ENCODE data around the gene IRF8. TPM values are rescaled to one million over a fixed set of nuclear protein-coding genes. Genes with fewer than 3 reads are reported as not detected.

The IRF8 gene
- total and polyA plus RNA-seq, 2 of the 13 experiments (the other 11 are each of a cell fraction or from before 2014, with no cell fraction given): not detected

GRCh38 chr16:85898521-85899442 is at the start of gene IRF8 (continued):
- TF ChIP-seq, protein P1, sequence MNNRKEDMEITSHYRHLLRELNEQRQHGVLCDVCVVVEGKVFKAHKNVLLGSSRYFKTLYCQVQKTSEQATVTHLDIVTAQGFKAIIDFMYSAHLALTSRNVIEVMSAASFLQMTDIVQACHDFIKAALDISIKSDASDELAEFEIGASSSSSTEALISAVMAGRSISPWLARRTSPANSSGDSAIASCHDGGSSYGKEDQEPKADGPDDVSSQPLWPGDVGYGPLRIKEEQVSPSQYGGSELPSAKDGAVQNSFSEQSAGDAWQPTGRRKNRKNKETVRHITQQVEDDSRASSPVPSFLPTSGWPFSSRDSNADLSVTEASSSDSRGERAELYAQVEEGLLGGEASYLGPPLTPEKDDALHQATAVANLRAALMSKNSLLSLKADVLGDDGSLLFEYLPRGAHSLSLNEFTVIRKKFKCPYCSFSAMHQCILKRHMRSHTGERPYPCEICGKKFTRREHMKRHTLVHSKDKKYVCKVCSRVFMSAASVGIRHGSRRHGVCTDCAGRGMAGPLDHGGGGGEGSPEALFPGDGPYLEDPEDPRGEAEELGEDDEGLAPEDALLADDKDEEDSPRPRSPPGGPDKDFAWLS (CRISPR knock-in tag; IDR thresholded peaks at IDR 0.05; ENCODE audit: borderline replicate concordance): no peak
- no peak for TF ChIP-seq ZNF207 (IDR thresholded peaks at IDR 0.05; ENCODE audit: borderline replicate concordance)
- TF ChIP-seq ZNF280D (CRISPR knock-in tag; IDR thresholded peaks at IDR 0.05): no peak
- no peak for TF ChIP-seq ZFP36L2 (CRISPR knock-in tag; IDR thresholded peaks at IDR 0.05)
- TF ChIP-seq THAP7 (CRISPR knock-in tag; IDR thresholded peaks at IDR 0.05): no peak
- no peak for TF ChIP-seq KLF16 (CRISPR knock-in tag; IDR thresholded peaks at IDR 0.05)
- TF ChIP-seq MZF1 (CRISPR knock-in tag; IDR thresholded peaks at IDR 0.05; ENCODE audit: borderline replicate concordance): no peak
- TF ChIP-seq ZNF510 (CRISPR knock-in tag; IDR thresholded peaks at IDR 0.05; ENCODE audit: low read depth): no peak
- no peak for TF ChIP-seq ZNF143 (CRISPR knock-in tag; IDR thresholded peaks at IDR 0.05)
- no peak for TF ChIP-seq SAP130 (CRISPR knock-in tag; IDR thresholded peaks at IDR 0.05; ENCODE audit: low read depth)
- TF ChIP-seq ZFYVE20 (CRISPR knock-in tag; IDR thresholded peaks at IDR 0.05; ENCODE audit: borderline replicate concordance, low read depth): no peak
- TF ChIP-seq FOXA1 (IDR thresholded peaks at IDR 0.05): no peak
- TF ChIP-seq FOXA1 (CRISPR knock-in tag; IDR thresholded peaks at IDR 0.05): no peak
- TF ChIP-seq ZNF850 (CRISPR knock-in tag; conservative IDR thresholded peaks at IDR 0.05): no peak
- TF ChIP-seq, protein P2, sequence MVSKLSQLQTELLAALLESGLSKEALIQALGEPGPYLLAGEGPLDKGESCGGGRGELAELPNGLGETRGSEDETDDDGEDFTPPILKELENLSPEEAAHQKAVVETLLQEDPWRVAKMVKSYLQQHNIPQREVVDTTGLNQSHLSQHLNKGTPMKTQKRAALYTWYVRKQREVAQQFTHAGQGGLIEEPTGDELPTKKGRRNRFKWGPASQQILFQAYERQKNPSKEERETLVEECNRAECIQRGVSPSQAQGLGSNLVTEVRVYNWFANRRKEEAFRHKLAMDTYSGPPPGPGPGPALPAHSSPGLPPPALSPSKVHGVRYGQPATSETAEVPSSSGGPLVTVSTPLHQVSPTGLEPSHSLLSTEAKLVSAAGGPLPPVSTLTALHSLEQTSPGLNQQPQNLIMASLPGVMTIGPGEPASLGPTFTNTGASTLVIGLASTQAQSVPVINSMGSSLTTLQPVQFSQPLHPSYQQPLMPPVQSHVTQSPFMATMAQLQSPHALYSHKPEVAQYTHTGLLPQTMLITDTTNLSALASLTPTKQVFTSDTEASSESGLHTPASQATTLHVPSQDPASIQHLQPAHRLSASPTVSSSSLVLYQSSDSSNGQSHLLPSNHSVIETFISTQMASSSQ (IDR thresholded peaks at IDR 0.05; ENCODE audit: low read depth): no peak
- TF ChIP-seq, protein P2 (CRISPR knock-in tag; IDR thresholded peaks at IDR 0.05; ENCODE audit: borderline replicate concordance): no peak
- 0 out of 2 replicates have a peak, but pooled peaks have one; percentile 12 for TF ChIP-seq MYC (CRISPR knock-in tag; IDR thresholded peaks at IDR 0.05; ENCODE audit: borderline replicate concordance)
- no peak for TF ChIP-seq NR3C1 (CRISPR knock-in tag; IDR thresholded peaks at IDR 0.05)
- no peak for TF ChIP-seq HCFC1 (IDR thresholded peaks at IDR 0.05; ENCODE audit: low read depth, low read length)

All from HepG2 (cell line).